Jurkat, Clone E6-1 (cell line): ENCODE data around the gene RABL2A. TPM values are rescaled to one million over a fixed set of nuclear protein-coding genes. Genes with fewer than 3 reads are reported as not detected.
"Not testable (repeated sequence)": the region's sequence is repeated elsewhere in the genome, so short reads cannot be mapped to it uniquely, and the experiment has no call there.

Experiments
- DNase-seq: peaks from one replicate; pipeline ENCODE4 v3.0.0-alpha.2; 2011; ENCODE audit warnings: low read depth, low spot score
- H3K4me3 ChIP-seq: 2 replicates; pipeline ENCODE4 v1.5.1; 2011; ENCODE audit warnings: mild to moderate bottlenecking, low read length, control low read depth, moderate library complexity
- polyA plus RNA-seq: library from polyadenylated mRNA; unstranded; fragments of >200 nt; gene quantifications from one replicate; pipeline ENCODE4 v1.2.1, GENCODE V29; 2012; ENCODE audit warnings: missing spikeins; ENCODE audit not compliant: insufficient read length, insufficient read depth

RABL2A gene
- polyA plus RNA-seq = 20.4 TPM

DNA sequence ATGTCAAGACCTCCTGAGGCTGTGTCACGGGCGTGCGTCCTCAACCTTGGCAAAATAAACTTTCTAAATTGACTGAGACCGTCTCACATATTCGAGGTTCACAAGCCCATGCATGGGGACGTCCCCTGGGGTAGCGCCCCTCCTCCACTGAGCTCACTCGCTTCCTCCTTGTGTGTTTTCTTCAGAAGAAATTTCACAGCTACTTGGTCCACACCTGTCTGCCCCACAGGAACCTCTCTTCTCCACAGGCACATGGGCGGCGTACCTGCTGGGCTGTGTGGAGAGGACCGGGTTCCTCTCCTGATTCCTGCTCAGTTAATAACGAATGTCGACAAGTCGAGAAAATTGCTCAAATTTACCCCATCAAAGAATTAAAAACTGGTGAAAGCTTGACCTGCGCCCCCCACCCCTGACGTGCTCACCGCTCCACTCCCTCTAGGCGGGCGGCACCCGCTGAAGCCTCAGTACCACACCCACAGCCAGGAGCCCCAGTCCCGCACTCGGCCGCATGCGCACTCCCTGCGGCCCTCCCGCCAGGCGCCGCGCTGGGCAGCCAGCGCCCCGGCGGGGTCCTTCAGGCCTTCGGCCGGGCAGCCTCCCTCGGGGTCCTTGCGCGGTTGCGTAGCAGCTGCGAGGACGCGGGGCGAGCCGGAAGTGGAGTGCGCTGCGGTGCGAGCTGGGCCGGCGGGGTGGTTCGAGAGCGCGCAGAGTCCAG lies at the start of gene RABL2A:
TSS of gene RABL2A (plus strand) at position 651 of the 715 bp plus-strand sequence. CDS start 1,341 bp downstream, outside the sequence.
- peak within 1 kb of the TSS; percentile 58 for H3K4me3 ChIP-seq
- DNase-seq = peak; percentile 57

DNA sequence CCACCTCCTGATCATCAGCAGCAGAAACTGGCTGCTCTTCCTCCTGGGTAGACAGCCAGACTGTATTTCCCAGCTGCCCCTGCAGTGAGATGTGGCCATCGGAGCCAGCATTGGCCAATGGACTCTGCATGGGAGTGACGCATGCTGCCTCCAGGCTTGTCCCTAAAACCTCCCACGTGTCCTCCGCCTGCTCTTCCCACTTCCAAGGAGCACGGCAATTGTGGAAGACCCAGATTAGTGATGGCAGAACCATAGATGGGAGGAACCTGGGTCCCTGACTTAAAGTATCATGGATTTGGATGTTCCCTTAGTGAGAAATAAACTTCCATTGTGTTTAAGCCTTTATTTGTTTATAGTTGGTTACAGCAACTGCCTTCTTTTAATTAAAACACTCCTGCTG lies 48.6 kb upstream of the RABL2A start:
- DNase-seq, H3K4me3 ChIP-seq: not testable (repeated sequence)

DNA sequence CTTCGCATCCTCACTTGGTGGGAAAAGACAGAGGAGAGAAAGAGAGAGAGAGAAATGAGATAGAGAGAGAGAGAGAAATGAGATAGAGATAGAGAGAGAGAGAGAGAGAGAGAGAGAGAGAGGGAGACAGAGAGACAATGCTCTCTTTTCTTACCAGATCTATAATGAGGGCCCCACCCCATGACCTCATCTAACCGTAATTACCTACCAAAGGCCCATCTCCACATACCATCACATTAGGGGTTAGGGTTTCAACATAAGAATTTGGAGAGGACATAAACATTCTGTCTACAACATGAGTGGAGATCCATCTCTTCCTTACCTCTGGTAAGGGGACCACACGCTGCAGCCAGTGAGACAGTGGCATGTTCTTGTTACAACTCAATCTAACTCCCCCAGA lies 44.6 kb upstream of the RABL2A start:
- DNase-seq = not testable (repeated sequence)

DNA sequence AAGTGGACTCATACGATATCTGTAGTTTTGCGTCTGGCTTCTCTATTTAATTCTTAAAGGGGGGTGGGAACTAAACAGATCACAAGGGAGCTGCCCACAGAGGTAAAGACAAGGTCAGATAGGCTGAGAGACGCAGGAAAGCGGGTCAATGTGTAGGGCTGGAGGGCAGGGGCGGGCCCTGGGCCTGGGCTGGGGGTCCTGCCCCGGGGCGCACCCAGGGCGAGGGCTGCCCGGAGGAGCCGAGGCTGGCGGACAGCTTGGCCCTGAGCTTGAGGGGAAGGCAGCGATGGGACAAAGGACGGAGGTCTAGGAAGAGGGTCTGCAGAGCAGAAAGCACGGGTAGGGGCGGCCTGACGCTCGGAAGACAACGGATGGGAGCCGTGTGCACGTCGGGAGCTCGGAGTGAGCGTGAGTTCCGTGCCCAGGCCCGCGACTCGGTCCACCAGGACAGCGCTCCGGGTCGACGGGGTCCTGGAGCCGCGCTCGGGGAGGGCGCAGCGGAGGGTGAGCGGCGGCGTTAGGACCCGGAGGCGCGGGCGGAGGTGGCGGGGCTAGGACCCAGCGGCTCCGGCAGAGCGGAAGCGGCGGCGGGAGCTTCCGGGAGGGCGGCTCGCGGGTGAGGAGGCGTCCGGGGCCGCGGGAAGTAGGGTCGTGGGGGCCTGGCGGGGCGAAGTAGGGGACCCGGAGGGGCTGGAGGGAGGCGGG lies 43.4 kb upstream of the RABL2A start:
- DNase-seq = peak; percentile 54
- peak overlapping the region; percentile 60 for H3K4me3 ChIP-seq

More for the DNA sequence above, 44.6 kb upstream of the RABL2A start:
- H3K4me3 ChIP-seq = not testable (repeated sequence)

DNA sequence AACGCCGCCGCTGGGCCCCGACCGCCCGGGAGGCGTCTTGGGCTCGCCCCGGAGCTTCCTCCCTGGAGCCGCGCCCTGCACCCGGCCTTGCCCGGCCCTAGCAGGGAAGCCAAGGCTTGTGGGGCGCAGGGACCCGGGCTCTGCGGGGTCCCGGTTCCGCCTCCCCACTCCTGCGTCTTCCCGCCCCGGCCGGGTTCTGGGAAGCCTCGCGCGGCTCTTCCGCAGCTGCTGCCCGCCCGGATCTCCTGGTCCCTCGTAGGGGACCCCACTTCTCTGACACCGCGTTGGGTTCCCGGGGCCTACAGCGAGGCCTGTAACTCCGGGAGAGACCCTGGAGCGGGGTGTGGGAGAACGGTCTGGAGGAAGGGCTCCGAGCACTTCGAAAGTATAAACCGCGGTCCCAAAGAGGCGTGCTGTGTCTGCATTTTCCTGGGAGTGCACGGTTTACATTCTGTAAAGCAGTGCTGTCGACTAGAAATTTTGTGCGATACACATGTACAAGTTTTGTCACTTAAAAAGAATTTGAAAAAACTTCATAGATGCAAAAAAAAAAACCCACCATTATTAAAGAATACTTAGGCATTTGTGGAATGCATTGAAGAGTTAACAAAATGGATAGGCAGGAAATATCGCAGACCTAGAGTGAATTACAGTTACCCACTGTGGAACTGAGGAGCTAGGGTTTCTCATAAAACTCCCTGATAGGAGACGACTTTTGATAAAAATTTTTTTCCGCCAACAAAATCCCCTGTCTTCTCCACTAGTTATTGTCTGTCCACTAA lies 42.6 kb upstream of the RABL2A start:
- H3K4me3 ChIP-seq = peak overlapping the region; percentile 60
- not testable (repeated sequence) for DNase-seq

DNA sequence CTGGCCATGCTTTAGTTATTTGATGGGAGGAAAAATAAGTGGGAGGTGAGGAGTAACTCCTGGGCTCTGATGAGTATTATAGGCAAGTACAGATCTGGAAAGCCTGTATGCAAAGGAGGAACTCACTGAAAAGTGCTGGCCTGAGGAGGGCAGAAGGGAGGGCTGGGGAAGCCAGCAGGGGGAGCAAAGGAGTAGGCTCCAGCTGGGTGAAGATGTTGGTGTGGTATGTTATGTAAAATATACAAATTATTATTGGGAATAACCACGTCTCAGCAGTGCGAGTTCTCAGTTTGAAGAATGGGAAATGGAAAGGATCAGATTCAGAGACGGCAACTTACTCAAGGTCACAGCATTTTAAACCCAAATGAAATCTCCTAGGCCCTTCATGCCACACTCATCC lies 39.9 kb upstream of the RABL2A start:
- DNase-seq = peak; percentile 39

DNA sequence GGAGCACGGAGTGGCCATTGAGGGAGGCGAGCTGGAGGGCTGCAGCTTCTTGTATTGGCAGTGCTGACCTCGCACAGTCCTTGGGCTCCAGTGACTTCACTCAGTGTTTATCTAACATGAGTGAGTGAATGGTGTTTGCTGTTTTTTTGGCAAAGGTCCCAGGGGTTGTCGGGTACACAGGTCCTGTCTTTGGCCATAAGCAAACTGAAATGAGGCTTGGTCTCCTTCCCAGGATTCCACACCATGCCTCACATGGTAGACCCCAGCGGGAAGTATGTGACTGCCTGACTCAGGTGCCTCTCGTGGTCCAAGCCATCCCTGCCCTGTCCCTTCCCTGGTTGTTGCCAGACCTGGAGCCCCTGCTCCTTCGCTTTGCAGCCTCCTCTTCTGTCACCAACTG lies 37.5 kb upstream of the RABL2A start:
- H3K4me3 ChIP-seq, DNase-seq: not testable (repeated sequence)

More for the DNA sequence above, 39.9 kb upstream of the RABL2A start:
- H3K4me3 ChIP-seq = not testable (repeated sequence)

DNA sequence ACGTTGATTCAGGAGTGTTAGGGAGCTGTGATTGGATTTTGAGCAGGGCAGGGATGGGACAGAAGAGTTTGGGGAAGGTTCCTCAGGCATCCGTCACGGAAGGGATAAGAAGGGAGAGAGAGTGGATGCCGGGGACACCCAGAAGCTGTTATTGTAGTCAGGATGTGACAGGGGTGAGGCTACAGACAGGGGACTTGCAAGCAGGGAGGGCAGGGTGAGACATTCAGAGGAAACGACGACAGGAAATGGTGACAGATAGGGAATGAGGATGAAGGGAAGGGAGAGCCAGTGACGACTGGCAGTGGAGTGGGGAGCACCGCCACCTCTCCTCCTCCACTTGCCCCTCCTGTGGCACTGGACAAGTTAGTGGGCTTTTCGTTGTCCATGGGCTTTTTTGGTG lies 35.1 kb upstream of the RABL2A start:
- H3K4me3 ChIP-seq = not testable (repeated sequence)
- DNase-seq = peak; percentile 39

DNA sequence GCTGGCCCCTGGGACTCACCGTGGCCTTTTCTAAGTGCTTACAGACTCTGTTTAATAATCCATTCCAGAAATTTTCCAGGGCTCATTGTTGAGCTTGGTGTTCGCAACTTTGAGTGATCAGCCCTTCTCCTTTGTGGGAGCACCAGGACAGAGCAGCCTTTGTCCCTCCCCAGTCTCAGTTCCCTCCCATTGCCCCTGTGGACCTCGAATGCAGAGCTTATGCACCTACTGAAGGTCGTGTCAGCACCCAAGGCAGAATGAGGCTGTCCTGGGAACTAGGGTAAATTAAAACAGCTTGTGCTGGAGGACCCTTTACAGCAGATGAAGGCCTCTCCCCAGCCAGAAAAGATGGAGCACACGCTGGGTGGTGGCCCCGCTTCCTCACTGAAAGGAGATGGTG lies 33.8 kb upstream of the RABL2A start:
- H3K4me3 ChIP-seq, DNase-seq: not testable (repeated sequence)

DNA sequence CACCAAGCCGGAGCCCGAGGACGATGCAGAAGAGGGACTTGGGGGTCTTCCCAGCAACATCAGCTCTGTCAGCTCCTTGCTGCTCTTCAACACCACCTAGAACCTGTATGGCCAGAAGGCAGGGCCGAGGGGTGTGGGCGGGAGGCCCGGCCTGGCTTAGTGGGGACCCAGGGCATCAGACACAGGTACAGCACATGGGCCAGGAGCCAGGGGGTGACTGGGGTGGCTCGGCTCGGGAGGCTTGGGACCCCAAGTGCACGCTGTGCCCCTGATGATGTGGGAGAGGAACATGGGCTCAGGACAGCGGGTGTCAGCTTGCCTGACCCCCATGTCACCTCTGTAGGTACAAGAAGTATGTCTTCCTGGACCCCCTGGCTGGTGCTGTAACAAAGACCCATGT lies 31.3 kb upstream of the RABL2A start:
- not testable (repeated sequence) for DNase-seq, H3K4me3 ChIP-seq

DNA sequence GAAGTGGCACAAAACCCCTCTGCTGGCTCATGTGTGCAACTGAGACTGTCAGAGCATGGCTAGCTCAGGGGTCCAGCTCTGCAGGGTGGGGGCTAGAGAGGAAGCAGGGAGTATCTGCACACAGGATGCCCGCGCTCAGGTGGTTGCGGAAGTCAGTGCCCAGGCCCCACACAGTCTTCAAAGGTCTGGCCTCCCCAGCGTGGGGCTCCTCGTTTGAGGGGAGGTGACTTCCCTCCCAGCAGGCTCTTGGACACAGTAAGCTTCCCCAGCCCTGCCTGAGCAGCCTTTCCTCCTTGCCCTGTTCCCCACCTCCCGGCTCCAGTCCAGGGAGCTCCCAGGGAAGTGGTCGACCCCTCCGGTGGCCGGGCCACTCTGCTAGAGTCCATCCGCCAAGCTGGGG lies 29.9 kb upstream of the RABL2A start:
- H3K4me3 ChIP-seq, DNase-seq: not testable (repeated sequence)

DNA sequence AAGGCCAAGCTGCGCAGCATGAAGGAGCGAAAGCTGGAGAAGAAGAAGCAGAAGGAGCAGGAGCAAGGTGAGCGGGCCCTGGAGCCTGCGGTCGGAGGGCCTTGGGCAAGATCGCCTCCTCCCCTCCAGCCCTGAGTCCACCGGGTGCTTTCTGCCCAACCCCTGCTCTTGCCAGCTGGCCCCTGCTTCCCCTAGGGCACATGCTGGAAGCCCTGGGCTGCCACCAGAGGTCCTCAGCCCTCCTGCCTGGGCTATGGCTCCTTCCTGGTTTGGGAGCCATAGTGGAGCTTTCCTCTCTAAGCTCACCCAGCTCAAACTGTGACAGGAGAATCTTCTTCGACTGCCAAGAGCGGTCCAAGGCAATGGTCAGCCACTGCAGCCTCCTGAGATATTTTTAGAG lies 29.5 kb upstream of the RABL2A start:
- DNase-seq, H3K4me3 ChIP-seq: not testable (repeated sequence)

DNA sequence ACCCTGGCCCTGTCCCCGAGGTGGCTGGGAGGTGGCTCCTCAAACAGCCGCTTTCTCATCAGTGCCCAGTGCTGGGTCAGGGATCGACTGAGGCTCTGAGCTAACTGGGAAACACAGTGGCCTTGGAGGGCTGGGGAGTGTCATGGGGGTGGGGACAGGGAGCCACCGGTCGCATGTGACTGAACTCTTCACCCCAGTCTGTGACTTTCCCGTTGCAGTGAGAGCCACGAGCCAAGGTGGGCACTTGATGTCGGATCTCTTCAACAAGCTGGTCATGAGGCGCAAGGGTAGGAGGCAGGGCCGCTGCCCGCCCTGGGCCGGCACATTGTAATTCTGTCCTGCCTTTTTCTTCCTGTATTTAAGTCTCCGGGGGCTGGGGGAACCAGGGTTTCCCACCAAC lies 28.9 kb upstream of the RABL2A start:
- H3K4me3 ChIP-seq, DNase-seq: not testable (repeated sequence)

DNA sequence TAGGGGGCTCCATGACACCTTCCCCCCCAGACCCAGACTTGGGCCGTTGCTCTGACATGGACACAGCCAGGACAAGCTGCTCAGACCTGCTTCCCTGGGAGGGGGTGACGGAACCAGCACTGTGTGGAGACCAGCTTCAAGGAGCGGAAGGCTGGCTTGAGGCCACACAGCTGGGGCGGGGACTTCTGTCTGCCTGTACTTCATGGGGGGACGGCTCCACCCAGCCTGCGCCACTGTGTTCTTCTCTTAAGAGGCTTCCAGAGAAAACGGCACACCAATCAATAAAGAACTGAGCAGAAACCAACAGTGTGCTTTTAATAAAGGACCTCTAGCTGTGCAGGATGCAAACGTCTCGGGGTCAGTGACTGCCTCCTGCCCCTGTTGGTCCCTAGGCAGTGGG lies 28.3 kb upstream of the RABL2A start:
- not testable (repeated sequence) for DNase-seq, H3K4me3 ChIP-seq

DNA sequence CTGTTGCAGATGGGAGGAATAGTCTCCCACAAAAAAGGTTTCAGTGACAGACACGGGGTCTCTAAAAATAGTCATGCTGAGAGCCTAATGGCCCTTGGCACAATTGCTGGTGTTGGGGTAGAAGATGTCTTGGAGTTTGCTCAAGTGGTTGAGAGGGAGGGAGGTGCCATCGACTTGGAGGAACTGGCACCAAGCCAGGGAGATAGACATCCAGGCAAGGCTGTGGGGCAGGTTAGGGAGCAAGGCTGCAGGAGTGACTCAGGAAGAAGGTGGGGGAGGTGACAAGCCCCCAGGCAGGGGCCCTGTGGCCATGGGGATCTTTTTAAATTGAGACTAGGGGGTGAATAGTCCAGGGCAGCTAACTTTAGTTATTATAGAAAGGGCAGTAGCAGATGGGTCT lies 27.9 kb upstream of the RABL2A start:
- not testable (repeated sequence) for H3K4me3 ChIP-seq, DNase-seq

DNA sequence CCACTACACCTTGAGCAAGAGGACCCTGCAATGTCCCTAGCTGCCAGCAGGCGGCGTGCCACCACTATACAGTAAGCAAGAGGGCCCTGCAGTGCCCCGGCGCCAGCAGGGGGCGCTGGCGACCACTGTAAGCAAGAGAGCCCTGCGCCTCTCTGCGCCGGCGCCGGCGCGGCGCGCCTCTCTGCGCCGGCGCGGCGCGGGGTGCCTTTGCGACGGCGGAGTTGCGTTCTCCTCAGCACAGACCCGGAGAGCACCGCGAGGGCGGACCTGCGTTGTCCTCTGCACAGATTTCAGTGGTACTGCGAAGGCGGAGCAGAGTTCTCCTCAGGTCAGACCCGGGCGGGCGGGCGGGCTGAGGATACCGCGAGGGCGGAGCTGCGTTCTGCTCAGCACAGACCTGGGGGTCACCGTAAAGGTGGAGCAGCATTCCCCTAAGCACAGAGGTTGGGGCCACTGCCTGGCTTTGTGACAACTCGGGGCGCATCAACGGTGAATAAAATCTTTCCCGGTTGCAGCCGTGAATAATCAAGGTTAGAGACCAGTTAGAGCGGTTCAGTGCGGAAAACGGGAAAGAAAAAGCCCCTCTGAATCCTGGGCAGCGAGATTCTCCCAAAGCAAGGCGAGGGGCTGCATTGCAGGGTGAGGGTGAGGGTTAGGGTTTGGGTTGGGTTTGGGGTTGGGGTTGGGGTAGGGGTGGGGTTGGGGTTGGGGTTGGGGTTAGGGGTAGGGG lies 24.9 kb upstream of the RABL2A start:
- peak; percentile 33 for DNase-seq
- not testable (repeated sequence) for H3K4me3 ChIP-seq

DNA sequence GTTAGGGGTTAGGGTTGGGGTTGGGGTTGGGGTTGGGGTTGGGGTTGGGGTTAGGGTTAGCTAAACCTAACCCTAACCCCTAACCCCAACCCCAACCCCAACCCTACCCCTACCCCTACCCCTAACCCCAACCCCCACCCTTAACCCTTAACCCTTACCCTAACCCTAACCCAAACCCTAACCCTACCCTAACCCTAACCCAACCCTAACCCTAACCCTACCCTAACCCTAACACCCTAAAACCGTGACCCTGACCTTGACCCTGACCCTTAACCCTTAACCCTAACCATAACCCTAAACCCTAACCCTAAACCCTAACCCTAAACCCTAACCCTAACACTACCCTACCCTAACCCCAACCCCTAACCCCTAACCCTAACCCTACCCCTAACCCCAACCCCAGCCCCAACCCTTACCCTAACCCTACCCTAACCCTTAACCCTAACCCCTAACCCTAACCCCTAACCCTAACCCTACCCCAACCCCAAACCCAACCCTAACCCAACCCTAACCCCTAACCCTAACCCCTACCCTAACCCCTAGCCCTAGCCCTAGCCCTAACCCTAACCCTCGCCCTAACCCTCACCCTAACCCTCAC lies 24.1 kb upstream of the RABL2A start:
- DNase-seq = no peak
- peak overlapping the region; percentile 85 for H3K4me3 ChIP-seq

DNA sequence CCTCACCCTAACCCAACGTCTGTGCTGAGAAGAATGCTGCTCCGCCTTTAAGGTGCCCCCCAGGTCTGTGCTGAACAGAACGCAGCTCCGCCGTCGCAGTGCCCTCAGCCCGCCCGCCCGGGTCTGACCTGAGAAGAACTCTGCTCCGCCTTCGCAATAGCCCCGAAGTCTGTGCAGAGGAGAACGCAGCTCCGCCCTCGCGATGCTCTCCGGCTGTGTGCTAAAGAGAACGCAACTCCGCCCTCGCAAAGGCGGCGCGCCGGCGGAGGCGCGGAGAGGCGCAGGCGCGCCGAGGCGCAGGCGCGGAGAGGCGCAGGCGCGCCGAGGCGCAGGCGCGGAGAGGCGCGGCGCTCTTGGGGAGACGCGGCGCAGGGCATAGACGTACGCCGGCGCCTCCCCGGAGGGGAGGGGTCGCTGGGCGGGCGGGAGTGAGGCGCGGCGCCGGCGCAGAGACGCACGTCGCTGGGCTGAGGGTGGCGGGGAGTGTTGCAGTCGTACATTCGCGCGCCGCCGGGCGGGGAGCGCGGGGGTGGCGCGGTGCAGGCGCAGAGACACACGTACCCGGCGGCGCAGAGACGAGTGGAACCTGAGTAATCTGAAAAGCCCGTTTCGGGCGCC lies 23.5 kb upstream of the RABL2A start:
- DNase-seq = peak; percentile 85
- peak overlapping the region; percentile 85 for H3K4me3 ChIP-seq
